T-helper 22 cell (primary cell): ENCODE data around the gene SP5.
"Not testable (repeated sequence)": the region's sequence is repeated elsewhere in the genome, so short reads cannot be mapped to it uniquely, and the experiment has no call there.

Experiments used
- DNase-seq: peaks from one replicate; pipeline ENCODE4 v3.0.0-alpha.2; 2020; ENCODE audit warnings: low read depth

The SP5 gene

GRCh38 chr2:170715062-170715931 lies at the start of gene SP5:
SP5 (plus strand) TSS chr2:170715337; CDS start chr2:170715513, 176 bp downstream.
- peak; percentile 22 for DNase-seq

- no peak for DNase-seq
These were observed 49.4 kb upstream of the SP5 start for GRCh38 chr2:170665743-170666142.

- DNase-seq = no peak
These were observed 45.2 kb upstream of the SP5 start for GRCh38 chr2:170669909-170670308.

- DNase-seq = no peak
These were observed 44.5 kb upstream of the SP5 start for GRCh38 chr2:170670651-170671050.

GRCh38 chr2:170671079-170671478 lies 44.1 kb upstream of the SP5 start:
- no peak for DNase-seq

- DNase-seq = not testable (repeated sequence)
These were observed 40.9 kb upstream of the SP5 start for GRCh38 chr2:170674282-170674681.

GRCh38 chr2:170675701-170676100 lies 39.4 kb upstream of the SP5 start:
- no peak for DNase-seq

GRCh38 chr2:170679607-170680079 lies 35.5 kb upstream of the SP5 start:
- no peak for DNase-seq

GRCh38 chr2:170680172-170680941 lies 34.8 kb upstream of the SP5 start:
- DNase-seq = no peak

- no peak for DNase-seq
These were observed 33.8 kb upstream of the SP5 start for GRCh38 chr2:170681311-170681710.

- no peak for DNase-seq
These were observed 29.5 kb upstream of the SP5 start for GRCh38 chr2:170685591-170685990.

- DNase-seq = no peak
These were observed 25.7 kb upstream of the SP5 start for GRCh38 chr2:170689481-170689880.

GRCh38 chr2:170690640-170691039 lies 24.5 kb upstream of the SP5 start:
- DNase-seq = no peak

GRCh38 chr2:170694316-170694715 lies 20.8 kb upstream of the SP5 start:
- no peak for DNase-seq

GRCh38 chr2:170695521-170696410 lies 19.4 kb upstream of the SP5 start:
- DNase-seq = no peak

GRCh38 chr2:170696948-170697347 lies 18.2 kb upstream of the SP5 start:
- no peak for DNase-seq

GRCh38 chr2:170701011-170701410 lies 14.1 kb upstream of the SP5 start:
- DNase-seq = no peak

- no peak for DNase-seq
These were observed 11.2 kb upstream of the SP5 start for GRCh38 chr2:170703776-170704476.

GRCh38 chr2:170707821-170708795 lies 7.0 kb upstream of the SP5 start:
- no peak for DNase-seq

GRCh38 chr2:170710609-170710979 lies 4.5 kb upstream of the SP5 start:
- DNase-seq = no peak
